ENCODE data around the gene NRXN3.

NRXN3 gene

GRCh38 chr14:78982551-78982950, 812.4 kb downstream of the NRXN3 start:
- peak; percentile 25 for DNase-seq (ENCODE audit: low read depth)
- no peak overlapping the region for H3K4me3 ChIP-seq (ENCODE audit: low read length)
- no peak for TF ChIP-seq CTCF (conservative IDR thresholded peaks at IDR 0.05; ENCODE audit: low read length)

GRCh38 chr14:78983126-78983525, 813.0 kb downstream of the NRXN3 start:
- peak; percentile 38 for DNase-seq (ENCODE audit: low read depth)
- no peak for TF ChIP-seq CTCF (conservative IDR thresholded peaks at IDR 0.05; ENCODE audit: low read length)
- H3K4me3 ChIP-seq (ENCODE audit: low read length): no peak overlapping the region

- peak; percentile 39 for DNase-seq (ENCODE audit: low read depth)
- H3K4me3 ChIP-seq (ENCODE audit: low read length): no peak overlapping the region
- TF ChIP-seq CTCF (conservative IDR thresholded peaks at IDR 0.05; ENCODE audit: low read length): no peak
Observed at GRCh38 chr14:78985668-78986381, 815.7 kb downstream of the NRXN3 start.

- H3K4me3 ChIP-seq (ENCODE audit: low read length): no peak overlapping the region
- DNase-seq (ENCODE audit: low read depth): no peak
- no peak for TF ChIP-seq CTCF (conservative IDR thresholded peaks at IDR 0.05; ENCODE audit: low read length)
Observed at GRCh38 chr14:78986989-78987388, 816.8 kb downstream of the NRXN3 start.

DNA sequence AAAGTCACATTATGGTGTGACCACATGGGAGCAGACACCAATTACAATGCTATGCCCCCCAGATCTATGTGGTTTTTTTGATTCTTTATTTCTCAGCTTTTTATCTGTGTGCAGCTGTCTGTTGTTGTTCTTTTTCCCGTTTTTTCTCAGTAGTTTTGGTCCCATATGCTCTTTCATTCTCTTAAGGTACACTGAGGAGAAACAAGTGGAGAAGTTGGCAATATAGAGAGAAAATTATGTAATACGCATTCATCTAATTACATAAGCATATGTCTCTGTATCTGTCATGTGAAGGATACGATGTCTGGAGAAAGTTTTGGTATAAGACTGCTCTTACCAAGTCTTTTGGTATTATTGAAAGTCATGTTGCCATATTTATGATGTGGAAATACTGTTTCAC, 819.0 kb downstream of the NRXN3 start:
- H3K4me3 ChIP-seq (ENCODE audit: low read length): no peak overlapping the region
- no peak for TF ChIP-seq CTCF (conservative IDR thresholded peaks at IDR 0.05; ENCODE audit: low read length)
- DNase-seq (ENCODE audit: low read depth): no peak

GRCh38 chr14:78992867-78993266, 822.7 kb downstream of the NRXN3 start:
- no peak for TF ChIP-seq CTCF (conservative IDR thresholded peaks at IDR 0.05; ENCODE audit: low read length)
- DNase-seq (ENCODE audit: low read depth): no peak
- H3K4me3 ChIP-seq (ENCODE audit: low read length): no peak overlapping the region

GRCh38 chr14:78997811-78998210, 827.6 kb downstream of the NRXN3 start:
- no peak overlapping the region for H3K4me3 ChIP-seq (ENCODE audit: low read length)
- DNase-seq (ENCODE audit: low read depth): peak; percentile 26
- TF ChIP-seq CTCF (conservative IDR thresholded peaks at IDR 0.05; ENCODE audit: low read length): no peak
